Glutamatergic neuron (in vitro differentiated cells): ENCODE results near the gene CHRNA3. TPM values are rescaled to one million over a fixed set of nuclear protein-coding genes. Genes with fewer than 3 reads are reported as not detected.

ENCODE experiments used
- DNase-seq: peaks from one replicate; pipeline ENCODE4 v3.0.0; 2022
- H3K27ac Mint-ChIP-seq: one replicate; pipeline ENCODE4 v1.8.0; 2020; ENCODE audit warnings: mild to moderate bottlenecking, mixed read lengths, inconsistent platforms; ENCODE audit not compliant: unreplicated experiment
- H3K27me3 Mint-ChIP-seq: one replicate; pipeline ENCODE4 v1.8.0; 2020; ENCODE audit warnings: mild to moderate bottlenecking, moderate library complexity, mixed read lengths, inconsistent platforms; ENCODE audit not compliant: unreplicated experiment
- H3K36me3 Mint-ChIP-seq: one replicate; pipeline ENCODE4 v1.8.0; 2020; ENCODE audit warnings: mild to moderate bottlenecking, mixed read lengths, inconsistent platforms; ENCODE audit not compliant: unreplicated experiment
- H3K4me1 Mint-ChIP-seq: one replicate; pipeline ENCODE4 v1.8.0; 2020; ENCODE audit warnings: mild to moderate bottlenecking, low read depth, mixed read lengths, inconsistent platforms; ENCODE audit not compliant: unreplicated experiment
- H3K4me3 Mint-ChIP-seq: one replicate; pipeline ENCODE4 v1.8.0; 2020; ENCODE audit warnings: mild to moderate bottlenecking, mixed read lengths, inconsistent platforms; ENCODE audit not compliant: unreplicated experiment
- H3K9me3 Mint-ChIP-seq: one replicate; pipeline ENCODE4 v1.8.0; 2020; ENCODE audit warnings: mild to moderate bottlenecking, moderate library complexity, mixed read lengths, inconsistent platforms; ENCODE audit not compliant: unreplicated experiment
- total RNA-seq: library from RNA; stranded (reverse); fragmentation: NEBNext Ultra II Directional; extraction: Animal tissue kit (Norgen Biotek cat#: 25700); gene quantifications from one replicate; pipeline ENCODE4 v1.2.1, GENCODE V29; 2021; ENCODE audit not compliant: unreplicated experiment
- TF ChIP-seq, protein P1 (sequence below): fragments of 200-600 bp; sonication (generic); IDR thresholded peaks from one replicate; pipeline ENCODE4 v1.5.0; 2021; ENCODE audit not compliant: partially characterized antibody, unreplicated experiment

CHRNA3 gene
- total RNA-seq, 1 donor from 2014 or later = 208 TPM

DNA sequence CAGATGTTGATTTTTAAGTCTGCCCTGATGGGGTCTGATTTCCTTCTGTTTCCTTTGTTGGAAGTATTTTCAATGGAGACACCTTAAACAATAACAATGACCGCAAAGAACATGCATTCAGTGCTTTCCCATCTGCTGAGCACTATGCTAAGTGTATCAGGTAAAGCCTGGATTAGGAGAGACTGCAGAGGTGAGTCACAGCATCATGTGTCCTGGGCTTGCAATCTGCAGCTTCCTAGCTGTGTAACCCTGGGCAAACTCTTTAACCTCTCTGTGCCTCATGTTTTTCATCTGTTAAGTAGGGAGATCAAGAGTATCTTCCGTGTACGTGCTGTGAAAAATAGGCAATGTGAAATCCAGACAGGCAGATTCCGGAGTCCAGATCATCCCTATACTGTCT is 33.5 kb upstream of the CHRNA3 start:
- H3K4me1 Mint-ChIP-seq = peaks cover 10% of the 10 kb centered on the region
- TF ChIP-seq, protein P1, sequence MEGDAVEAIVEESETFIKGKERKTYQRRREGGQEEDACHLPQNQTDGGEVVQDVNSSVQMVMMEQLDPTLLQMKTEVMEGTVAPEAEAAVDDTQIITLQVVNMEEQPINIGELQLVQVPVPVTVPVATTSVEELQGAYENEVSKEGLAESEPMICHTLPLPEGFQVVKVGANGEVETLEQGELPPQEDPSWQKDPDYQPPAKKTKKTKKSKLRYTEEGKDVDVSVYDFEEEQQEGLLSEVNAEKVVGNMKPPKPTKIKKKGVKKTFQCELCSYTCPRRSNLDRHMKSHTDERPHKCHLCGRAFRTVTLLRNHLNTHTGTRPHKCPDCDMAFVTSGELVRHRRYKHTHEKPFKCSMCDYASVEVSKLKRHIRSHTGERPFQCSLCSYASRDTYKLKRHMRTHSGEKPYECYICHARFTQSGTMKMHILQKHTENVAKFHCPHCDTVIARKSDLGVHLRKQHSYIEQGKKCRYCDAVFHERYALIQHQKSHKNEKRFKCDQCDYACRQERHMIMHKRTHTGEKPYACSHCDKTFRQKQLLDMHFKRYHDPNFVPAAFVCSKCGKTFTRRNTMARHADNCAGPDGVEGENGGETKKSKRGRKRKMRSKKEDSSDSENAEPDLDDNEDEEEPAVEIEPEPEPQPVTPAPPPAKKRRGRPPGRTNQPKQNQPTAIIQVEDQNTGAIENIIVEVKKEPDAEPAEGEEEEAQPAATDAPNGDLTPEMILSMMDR = no peak

DNA sequence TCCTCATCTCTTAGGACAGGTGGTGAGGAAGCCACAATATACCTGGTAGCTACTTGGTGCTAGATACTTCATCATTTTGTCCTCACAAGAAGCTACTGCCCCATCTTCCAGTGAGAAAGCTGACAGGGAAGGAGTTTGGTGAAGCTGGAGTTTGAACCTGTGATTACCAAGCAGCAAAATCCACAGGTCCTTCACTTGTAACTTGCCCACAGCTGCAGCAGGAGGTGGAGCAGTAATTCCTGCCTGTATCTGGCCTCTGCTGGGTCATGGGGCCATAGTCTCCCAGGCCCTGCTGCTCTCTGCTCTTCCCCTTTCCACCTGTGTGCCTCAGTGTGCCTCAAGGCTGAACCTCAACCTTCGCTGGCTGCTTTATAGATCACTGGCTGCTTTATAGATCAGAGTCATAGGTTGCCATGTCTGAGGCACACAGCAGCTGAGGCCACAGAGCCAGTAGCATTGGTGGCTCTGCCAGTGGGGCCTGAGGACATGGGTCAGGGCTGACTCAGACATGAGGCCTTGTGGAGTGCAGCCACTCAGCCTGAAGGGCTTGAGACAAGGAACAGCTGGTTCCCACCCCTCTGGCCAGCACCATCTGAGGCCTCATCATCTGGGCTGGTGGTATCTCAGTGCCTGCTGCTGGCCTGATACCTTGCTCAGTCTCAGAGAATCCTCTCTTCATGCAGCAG is 31.3 kb upstream of the CHRNA3 start:
- Mint-ChIP-seq H3K9me3 (peaks cover 2% of the 10 kb centered on the region), H3K4me3 (no peak overlapping the region), H3K4me1 (peaks cover 13% of the 10 kb centered on the region), H3K27ac (no peak overlapping the region), H3K27me3 (peaks cover 14% of the 10 kb centered on the region), H3K36me3 (peaks cover 8% of the 10 kb centered on the region)
- TF ChIP-seq, protein P1 = no peak
- DNase-seq = no peak

More for the DNA sequence above, 33.5 kb upstream of the CHRNA3 start:
- peaks cover 16% of the 10 kb centered on the region for H3K27me3 Mint-ChIP-seq
- H3K4me3 Mint-ChIP-seq = no peak overlapping the region
- peaks cover 2% of the 10 kb centered on the region for H3K9me3 Mint-ChIP-seq
- no peak overlapping the region for H3K27ac Mint-ChIP-seq
- no peak for DNase-seq
- peaks cover 8% of the 10 kb centered on the region for H3K36me3 Mint-ChIP-seq

DNA sequence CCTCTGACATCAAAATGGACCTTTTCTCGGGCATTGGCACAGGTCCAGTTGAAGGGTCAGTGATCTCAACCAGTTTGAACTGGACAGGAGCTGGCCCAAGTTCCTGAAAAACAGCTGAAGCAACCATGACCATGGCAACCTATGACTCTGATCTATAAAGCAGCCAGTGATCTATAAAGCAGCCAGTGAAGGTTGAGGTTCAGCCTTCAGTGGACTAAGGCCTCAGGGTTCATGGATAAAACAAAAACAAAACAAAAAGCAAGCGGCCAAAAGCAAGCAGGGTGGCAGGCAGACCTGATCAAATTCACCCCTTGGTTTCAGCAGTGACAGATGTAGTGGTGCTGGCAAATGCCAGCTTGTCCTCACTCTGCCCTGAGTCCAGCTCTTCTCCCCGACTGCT is 30.2 kb upstream of the CHRNA3 start:
- peaks cover 12% of the 10 kb centered on the region for H3K27me3 Mint-ChIP-seq
- DNase-seq = no peak
- no peak overlapping the region for H3K27ac Mint-ChIP-seq
- H3K36me3 Mint-ChIP-seq = peaks cover 8% of the 10 kb centered on the region
- H3K9me3 Mint-ChIP-seq = peaks cover 2% of the 10 kb centered on the region
- H3K4me3 Mint-ChIP-seq = no peak overlapping the region
- H3K4me1 Mint-ChIP-seq = peaks cover 13% of the 10 kb centered on the region
- TF ChIP-seq, protein P1 = no peak

DNA sequence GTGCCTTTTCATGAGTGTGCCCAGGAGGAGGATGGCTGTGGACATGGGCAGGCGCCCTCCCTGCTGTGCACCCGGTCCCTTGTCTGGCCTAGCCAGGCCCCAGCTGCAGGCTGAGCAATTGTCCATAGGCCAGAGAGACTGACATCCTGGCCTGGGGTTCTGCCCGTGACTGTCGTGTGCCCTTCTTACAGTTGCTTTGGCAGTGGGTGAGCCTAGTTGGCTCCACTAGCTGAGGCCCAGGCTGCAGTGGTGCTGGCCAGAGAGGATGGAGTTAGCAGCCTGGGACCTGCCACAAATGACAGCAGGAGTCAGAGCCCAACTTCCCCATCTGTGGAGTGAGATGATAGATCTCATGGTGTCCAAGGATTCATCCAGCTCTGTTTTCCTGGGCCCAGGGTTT is 29.2 kb upstream of the CHRNA3 start:
- TF ChIP-seq, protein P1 = no peak
- no peak for DNase-seq
- peaks cover 2% of the 10 kb centered on the region for H3K9me3 Mint-ChIP-seq
- peak overlapping the region; percentile 34 for H3K4me3 Mint-ChIP-seq
- H3K27me3 Mint-ChIP-seq = peaks cover 13% of the 10 kb centered on the region
- H3K27ac Mint-ChIP-seq = no peak overlapping the region
- H3K4me1 Mint-ChIP-seq = peaks cover 13% of the 10 kb centered on the region
- H3K36me3 Mint-ChIP-seq = peaks cover 12% of the 10 kb centered on the region

DNA sequence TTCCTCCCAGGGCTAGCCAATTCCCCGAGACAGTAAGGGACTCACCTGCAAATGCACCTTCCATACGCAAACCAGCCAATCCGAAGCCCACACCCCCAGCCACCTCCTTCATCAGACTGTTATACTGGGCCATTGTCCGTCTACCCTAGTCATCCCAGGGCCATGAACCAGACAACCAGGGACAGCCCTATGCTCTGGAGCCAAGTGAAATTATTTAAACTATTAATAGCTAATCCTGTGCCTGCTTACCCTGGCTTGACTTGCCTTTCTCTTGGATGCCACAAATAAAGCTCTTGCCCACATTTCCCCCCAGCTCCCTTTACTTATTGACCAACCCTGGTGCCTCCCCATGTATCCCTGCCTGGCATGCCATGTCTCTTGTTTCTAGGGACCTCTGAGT is 24.2 kb upstream of the CHRNA3 start:
- Mint-ChIP-seq H3K27ac (no peak overlapping the region), H3K4me1 (peaks cover 20% of the 10 kb centered on the region), H3K4me3 (no peak overlapping the region), H3K36me3 (peaks cover 4% of the 10 kb centered on the region), H3K27me3 (peaks cover 2% of the 10 kb centered on the region), H3K9me3 (peaks cover 7% of the 10 kb centered on the region)
- TF ChIP-seq, protein P1 = no peak
- DNase-seq = no peak
